HG03103 (cell line): Measurements from ENCODE around the gene ROS1.

Experiments used
- ATAC-seq: cut with Tn5 transposase; IDR thresholded peaks from one replicate; pipeline ENCODE4 v1.9.1; 2021; ENCODE audit warnings: low read depth; ENCODE audit not compliant: unreplicated experiment

The ROS1 gene

GRCh38 chr6:117326396-117326795 is 99.3 kb downstream of the ROS1 start:
- no peak for ATAC-seq

- ATAC-seq, result no peak
Observed at GRCh38 chr6:117317261-117317660, 108.5 kb downstream of the ROS1 start.

GRCh38 chr6:117311726-117312125 is 114.0 kb downstream of the ROS1 start:
- ATAC-seq, result no peak

GRCh38 chr6:117311310-117311709 is 114.4 kb downstream of the ROS1 start:
- no peak for ATAC-seq

GRCh38 chr6:117309611-117310010 is 116.1 kb downstream of the ROS1 start:
- no peak for ATAC-seq

- ATAC-seq, result no peak
Observed at GRCh38 chr6:117309069-117309468, 116.7 kb downstream of the ROS1 start.

- no peak for ATAC-seq
Observed at GRCh38 chr6:117307655-117308054, 118.1 kb downstream of the ROS1 start.

- ATAC-seq, result no peak
Observed at GRCh38 chr6:117306227-117306790, 119.4 kb downstream of the ROS1 start.

GRCh38 chr6:117304446-117304845 is 121.3 kb downstream of the ROS1 start:
- ATAC-seq, result no peak

GRCh38 chr6:117303323-117303722 is 122.4 kb downstream of the ROS1 start:
- ATAC-seq, result no peak

GRCh38 chr6:117298941-117299340 is 126.8 kb downstream of the ROS1 start:
- no peak for ATAC-seq

- ATAC-seq, result no peak
Observed at GRCh38 chr6:117290173-117290846, 135.4 kb downstream of the ROS1 start.

- no peak for ATAC-seq
Observed at GRCh38 chr6:117288083-117288715, 137.5 kb downstream of the ROS1 start.

GRCh38 chr6:117280922-117281321 is 144.8 kb downstream of the ROS1 start:
- ATAC-seq, result no peak

- no peak for ATAC-seq
Observed at GRCh38 chr6:117276778-117277316, 148.9 kb downstream of the ROS1 start.

- no peak for ATAC-seq
Observed at GRCh38 chr6:117275711-117276110, 150.0 kb downstream of the ROS1 start.

- ATAC-seq, result no peak
Observed at GRCh38 chr6:117275205-117275604, 150.5 kb downstream of the ROS1 start.

GRCh38 chr6:117272891-117273290 is 152.9 kb downstream of the ROS1 start:
- no peak for ATAC-seq

GRCh38 chr6:117272032-117272866 is 153.5 kb downstream of the ROS1 start:
- no peak for ATAC-seq

- ATAC-seq, result no peak
Observed at GRCh38 chr6:117270843-117271507, 154.8 kb downstream of the ROS1 start.
